Epithelial cell of esophagus (primary cell): ENCODE data around the gene SAAL1.

Source experiments
- DNase-seq: peaks from one replicate; pipeline ENCODE4 v3.0.0; 2010; ENCODE audit warnings: low read depth
- H3K4me3 ChIP-seq: 2 replicates; pipeline ENCODE4 v1.5.1; 2011; ENCODE audit warnings: mild to moderate bottlenecking, low read length, control low read depth
- TF ChIP-seq, protein P1 (sequence below): IDR thresholded peaks from 2 replicates; pipeline ENCODE4 v1.5.1; 2011; ENCODE audit warnings: low read depth, mild to moderate bottlenecking, low read length, control low read depth, inconsistent platforms; ENCODE audit not compliant: insufficient read depth; ENCODE audit errors: missing control alignments

The SAAL1 gene, protein sequence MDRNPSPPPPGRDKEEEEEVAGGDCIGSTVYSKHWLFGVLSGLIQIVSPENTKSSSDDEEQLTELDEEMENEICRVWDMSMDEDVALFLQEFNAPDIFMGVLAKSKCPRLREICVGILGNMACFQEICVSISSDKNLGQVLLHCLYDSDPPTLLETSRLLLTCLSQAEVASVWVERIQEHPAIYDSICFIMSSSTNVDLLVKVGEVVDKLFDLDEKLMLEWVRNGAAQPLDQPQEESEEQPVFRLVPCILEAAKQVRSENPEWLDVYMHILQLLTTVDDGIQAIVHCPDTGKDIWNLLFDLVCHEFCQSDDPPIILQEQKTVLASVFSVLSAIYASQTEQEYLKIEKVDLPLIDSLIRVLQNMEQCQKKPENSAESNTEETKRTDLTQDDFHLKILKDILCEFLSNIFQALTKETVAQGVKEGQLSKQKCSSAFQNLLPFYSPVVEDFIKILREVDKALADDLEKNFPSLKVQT

DNA sequence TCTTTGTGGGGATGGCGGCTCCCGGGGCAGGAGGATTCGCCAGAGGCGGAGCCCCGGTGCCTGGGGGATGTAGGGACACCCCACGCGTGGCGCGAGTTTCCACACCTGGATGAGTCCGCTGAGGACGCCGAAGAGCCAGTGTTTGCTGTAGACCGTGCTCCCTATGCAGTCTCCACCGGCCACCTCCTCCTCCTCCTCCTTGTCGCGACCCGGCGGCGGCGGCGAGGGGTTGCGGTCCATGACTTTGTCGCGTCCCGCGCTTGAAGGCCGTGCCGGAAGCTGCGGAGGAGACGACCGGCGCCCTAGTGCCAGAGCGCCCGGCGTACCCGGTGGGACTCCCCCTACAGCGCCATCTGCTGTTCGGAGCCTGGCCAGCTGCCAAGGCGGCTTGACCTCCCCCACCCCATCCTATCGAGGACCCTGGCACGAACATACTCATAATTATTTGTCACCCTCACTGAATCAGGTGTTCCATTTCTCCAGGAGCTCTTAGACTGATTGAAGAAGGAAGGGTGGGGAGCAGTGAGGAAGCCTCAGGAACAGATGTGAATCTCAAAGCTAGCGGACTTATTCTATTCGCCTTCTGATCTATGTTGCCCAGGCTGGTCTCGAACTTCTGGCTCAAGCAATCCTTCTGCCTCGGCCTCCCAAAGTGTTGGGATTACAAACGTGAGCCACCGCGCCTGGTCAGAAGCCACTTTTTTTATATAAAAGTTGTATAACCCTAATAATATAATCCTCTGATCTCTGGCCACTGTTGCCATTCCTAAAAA lies at the start of gene SAAL1:
Gene SAAL1 (minus strand): TSS at position 281 of the 773 bp plus-strand sequence. CDS start 41 bp downstream, at position 240.
- peak; percentile 84 for DNase-seq
- peak within 1 kb of the TSS; percentile 94 for H3K4me3 ChIP-seq
- TF ChIP-seq, protein P1, sequence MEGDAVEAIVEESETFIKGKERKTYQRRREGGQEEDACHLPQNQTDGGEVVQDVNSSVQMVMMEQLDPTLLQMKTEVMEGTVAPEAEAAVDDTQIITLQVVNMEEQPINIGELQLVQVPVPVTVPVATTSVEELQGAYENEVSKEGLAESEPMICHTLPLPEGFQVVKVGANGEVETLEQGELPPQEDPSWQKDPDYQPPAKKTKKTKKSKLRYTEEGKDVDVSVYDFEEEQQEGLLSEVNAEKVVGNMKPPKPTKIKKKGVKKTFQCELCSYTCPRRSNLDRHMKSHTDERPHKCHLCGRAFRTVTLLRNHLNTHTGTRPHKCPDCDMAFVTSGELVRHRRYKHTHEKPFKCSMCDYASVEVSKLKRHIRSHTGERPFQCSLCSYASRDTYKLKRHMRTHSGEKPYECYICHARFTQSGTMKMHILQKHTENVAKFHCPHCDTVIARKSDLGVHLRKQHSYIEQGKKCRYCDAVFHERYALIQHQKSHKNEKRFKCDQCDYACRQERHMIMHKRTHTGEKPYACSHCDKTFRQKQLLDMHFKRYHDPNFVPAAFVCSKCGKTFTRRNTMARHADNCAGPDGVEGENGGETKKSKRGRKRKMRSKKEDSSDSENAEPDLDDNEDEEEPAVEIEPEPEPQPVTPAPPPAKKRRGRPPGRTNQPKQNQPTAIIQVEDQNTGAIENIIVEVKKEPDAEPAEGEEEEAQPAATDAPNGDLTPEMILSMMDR, result peak; percentile 61

DNA sequence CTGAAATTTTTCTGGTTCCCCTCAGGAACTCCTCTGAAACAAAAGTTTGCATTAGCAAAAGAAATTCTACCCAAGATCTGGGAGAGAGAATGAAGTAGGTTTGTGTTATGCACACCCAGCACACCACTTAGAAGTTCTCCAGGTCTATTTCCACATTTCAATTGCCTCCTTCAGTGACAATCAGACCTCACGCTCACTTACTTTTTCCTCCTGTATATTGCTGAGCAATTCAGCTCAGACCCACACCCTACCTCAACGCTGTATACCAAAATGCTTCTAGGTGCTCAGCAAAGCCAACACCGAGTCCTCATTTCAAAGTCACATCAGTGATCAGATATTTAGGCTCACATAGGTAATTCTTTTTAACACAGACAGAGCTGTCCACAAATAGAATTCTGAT lies 45.7 kb upstream of the SAAL1 start:
- H3K4me3 ChIP-seq, result no peak overlapping the region
- TF ChIP-seq, protein P1, result no peak
- DNase-seq, result no peak

DNA sequence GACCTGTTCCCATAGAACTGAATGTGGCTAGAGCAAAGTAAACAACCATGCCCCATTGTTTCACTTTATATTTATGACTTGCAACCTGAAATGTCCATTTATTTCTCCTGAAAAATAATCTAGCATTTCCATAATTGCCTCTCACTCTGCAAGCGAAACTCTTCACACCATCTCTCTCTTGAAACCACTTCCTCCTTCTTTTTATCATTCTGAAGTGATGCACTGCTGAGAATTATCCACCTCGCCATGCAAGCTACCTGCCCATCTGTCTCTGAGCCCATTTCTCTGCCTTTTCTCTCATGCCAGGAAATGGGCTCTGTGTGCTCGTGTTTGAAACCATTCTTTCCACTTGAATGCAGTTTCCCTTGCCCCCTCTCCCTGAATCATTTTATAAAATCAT lies 40.0 kb upstream of the SAAL1 start:
- TF ChIP-seq, protein P1, result no peak
- DNase-seq, result no peak
- H3K4me3 ChIP-seq, result no peak overlapping the region

DNA sequence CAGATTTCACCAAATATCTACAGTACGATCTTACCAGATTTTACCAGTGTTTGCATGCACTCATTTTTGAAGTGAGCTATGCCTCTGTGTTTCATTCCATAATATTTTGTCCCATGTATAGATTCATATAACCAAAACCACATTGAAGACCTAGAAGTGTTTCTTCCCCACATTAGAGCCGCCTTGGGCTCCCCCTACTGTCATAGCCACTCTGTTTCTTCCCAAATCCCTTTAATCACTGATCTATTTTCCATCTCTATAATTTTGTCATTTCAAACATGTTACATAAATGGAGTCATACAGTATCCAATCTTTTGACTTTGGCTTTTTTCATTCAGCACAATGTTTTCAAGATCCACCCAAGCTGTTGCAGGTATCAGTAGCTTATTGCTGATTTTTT lies 39.1 kb upstream of the SAAL1 start:
- TF ChIP-seq, protein P1, result no peak
- DNase-seq, result no peak

DNA sequence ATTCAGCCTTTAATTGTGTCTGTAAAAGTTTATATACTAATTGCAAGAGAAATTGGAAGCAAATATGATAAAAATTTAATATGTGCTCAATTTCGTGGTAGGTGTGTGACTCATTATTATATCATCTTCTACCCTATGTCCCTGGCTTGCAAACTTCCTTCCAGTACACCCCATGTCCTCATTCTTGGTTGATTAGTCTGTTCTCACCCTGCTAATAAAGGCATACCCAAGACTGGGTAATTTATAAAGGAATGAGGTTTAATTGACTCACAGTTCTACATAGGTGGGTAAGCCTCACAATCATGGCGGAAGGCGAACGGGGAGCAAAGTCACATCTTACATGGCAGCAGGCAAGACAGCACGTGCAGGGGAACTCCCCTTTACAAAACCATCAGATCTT lies 38.4 kb upstream of the SAAL1 start:
- TF ChIP-seq, protein P1, result no peak
- no peak overlapping the region for H3K4me3 ChIP-seq
- peak; percentile 85 for DNase-seq

More for the DNA sequence above, 39.1 kb upstream of the SAAL1 start:
- H3K4me3 ChIP-seq, result no peak overlapping the region

DNA sequence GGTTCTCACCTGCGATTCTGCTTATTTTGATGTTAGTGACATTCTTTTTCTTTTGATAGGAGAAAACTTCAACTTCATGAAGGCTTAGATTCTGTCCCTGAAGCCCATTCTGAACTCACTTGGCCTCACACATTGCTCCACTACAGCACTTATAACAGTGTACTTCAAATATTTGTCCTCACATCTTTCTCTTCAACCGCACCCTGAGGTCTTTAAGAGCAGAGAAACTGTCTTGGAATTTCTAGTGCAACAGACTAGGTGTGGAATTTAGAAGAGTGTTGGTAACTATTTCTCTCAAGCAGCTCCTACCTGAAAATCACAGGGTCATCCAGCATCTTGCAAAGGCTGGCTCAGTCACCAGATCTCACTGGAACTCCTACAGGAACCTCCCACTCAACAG lies 34.3 kb upstream of the SAAL1 start:
- TF ChIP-seq, protein P1, result no peak
- no peak overlapping the region for H3K4me3 ChIP-seq
- no peak for DNase-seq
